Hepatic stellate cell (primary cell): ENCODE results near the gene AGMO.

Source experiments
- DNase-seq: peaks from one replicate; pipeline ENCODE4 v3.0.0; 2011; ENCODE audit warnings: low spot score

Gene AGMO

DNA sequence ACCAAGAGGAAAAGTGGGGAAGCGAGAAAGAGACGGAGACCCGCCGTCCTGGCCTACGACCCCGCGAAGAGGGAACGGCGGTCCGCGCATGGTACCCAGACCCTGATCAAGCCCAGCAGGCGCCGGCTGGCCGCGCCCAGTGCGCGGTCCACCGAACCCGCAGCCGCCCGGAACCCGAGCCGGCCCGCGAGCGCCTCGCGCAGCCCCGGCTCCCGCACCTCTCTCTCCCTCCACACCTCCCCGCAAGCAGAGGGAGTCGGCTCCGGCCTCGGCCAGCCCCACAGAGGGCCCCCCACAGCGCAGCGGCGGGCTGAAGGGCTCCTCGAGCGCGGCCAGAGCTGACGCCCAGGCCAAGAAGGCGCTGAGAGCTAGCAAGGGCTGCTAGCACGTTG is 164.7 kb downstream of the AGMO start:
- no peak for DNase-seq

DNA sequence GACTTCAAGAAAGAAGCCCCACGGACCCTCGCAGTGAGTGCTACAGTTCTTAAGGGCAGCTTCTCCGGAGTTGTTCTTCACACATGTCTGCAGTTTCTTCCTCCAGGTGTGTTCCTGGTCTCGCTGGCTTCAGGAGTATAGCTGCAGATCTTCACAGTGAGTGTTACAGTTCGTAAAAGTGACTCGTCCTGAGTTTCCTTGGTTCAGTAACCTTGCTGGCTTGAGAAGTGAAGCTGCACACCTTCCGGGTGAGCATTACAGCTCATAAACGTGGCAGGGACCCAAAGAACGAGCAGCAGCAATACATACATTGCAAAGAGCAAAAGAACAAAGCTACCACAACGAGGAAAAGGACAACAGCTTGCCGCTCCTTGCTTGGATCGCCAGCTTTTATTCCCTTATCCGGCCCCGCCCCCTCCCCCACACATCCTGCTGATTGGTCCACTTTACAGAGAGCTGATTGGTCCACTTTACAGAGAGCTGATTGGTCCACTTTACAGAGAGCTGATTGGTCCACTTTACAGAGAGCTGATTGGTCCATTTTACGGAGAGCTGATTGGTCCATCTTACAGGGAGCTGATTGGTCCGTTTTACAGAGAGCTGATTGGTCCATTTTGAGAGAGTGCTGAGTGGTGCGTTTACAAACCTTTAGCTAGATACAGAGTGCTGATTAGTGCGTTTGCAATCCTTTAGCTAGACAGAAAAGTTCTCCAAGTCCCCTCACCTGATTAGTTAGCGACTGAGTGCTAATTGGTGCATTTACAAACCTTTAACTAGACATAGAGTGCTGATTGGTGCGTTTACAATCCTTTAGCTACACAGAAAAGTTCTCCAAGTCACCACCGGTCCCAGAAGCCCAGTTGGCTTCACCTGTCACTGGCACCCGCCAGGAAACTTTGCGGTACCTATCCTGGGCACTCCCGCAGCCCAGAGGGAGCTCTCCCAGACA is 165.3 kb downstream of the AGMO start:
- no peak for DNase-seq

DNA sequence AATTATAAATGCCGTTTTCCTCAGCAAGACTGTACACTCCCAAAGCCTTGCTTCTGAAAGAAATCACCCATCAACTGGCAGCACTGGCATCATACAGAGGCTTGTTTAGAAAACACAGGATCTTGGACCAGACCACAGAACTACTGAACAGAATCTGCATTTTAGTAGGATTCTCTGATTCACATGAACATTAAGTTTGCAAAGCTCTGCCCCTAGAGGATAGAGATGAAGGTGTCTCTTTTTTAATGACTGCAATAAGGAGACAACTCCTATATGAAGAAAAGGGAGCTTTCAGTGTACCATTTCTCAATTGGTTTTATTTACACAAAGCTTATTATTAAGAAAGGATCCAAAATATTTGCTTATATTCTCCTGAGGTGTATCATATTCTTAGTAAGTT is 172.7 kb downstream of the AGMO start:
- no peak for DNase-seq

DNA sequence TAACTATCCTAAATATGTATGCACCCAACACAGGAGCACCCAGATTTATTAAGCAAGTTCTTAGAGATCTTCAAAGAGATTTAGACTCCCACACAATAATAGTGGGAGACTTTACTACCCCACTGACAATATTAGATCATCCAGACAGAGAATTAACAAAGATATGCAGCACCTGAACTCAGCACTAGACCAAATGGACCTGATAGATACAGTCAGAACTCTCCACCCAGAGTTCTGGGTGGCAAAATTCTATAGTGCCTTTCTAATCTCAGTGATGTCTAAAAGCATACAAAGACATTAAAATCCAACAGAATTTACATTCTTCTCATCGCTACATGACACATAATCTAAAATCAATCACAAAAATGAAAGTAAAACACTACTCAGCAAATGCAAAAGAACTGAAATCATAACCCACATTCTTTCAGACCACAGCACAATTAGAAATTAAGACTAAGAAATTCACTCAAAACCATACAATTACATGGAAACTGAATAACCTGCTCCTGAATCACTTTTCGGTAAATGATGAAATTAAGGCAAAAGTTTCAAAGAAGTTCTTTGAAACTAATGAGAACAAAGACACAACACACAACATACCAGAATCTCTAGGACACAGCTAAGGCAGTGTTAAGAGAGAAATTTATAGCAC is 183.2 kb downstream of the AGMO start:
- no peak for DNase-seq

DNA sequence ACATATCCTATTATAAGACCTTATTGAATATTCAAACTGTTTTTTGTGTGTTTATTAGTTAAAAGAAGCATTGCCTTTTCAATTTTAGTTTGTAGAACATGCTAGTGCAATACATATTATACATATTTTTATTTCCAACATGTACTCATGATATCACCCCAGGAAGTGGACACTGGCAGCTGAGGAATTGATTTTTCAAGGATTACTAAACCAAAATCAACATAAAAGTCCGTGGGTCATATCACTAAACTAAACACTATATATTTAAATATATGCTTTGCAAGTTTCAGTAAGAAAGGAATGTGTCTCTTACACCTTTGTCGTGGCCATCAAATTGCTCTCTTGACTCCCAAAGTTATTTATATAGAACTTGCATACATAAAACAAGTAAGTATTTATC is 185.2 kb downstream of the AGMO start:
- DNase-seq: no peak

DNA sequence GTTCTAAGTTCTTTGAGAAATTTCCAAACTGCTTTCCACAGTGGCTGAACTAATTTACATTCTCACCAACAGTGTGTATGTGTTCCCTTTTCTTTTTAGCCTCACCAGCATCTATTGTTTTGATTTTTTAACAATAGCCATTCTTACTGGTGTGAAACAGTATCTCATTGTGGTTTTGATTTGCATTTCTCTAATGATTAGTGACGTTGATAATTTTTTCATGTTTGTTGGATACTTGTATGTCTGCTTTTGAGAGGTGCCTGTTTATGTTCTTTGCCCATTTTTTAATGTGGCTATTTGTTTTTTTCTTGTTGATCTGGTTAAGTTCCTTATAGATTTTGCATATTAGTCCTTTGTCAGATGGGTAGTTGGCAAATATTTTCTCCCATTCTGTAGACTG is 191.4 kb downstream of the AGMO start:
- DNase-seq: no peak

DNA sequence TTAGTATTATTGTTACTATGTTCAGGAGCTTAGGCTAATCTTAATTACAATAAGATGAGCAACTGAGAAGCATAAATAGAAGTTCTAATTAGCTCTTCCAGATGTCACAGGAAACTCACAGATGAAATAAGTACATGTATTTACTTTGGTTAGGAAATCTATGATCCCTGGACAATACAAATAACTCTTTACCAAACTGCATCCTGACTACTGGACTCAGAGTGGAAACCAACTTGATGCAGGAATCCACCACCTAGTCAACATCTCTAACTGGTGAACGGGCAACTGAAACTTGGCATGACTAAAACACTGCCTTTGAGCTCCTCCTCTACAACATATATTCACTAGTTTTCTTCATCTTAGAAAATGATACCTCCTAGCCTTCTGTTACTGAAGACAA is 193.2 kb downstream of the AGMO start:
- no peak for DNase-seq

DNA sequence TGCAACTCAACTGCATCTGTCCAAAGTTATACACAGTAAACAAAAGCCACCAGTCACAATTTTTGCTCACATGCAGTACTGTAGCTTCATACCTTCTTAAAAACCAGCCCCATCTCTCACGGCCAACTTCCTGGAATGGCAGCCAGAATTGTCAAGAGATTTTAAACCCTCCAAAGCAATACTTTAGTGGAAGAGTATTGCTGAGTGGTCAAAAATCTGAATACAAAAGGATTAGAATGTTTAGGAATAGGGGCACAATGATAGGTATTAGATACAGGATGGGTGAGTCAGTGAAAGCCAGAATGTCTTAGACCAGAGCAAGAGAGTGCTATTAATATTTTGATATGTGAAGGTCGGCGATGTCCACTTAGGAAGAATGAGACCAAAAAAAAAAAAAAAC is 193.9 kb downstream of the AGMO start:
- DNase-seq: no peak

DNA sequence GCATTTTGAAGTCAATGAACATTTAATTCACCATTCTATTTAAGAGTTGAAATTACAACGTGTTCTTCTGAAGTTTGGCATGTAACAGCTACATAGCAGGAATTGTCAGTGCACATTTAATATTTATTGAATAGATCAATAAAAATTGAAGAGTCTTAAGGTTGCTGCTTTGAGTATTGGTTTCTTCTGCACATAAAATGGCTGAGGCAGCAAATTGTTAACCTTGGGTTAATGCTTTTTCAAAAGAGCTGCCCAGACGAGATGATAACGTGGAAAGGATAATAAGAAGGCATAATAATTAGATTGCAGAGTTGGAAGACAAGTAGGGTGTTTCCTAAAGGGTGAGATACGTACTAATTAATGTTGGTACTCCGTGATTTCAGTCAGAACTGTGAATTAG is 203.7 kb downstream of the AGMO start:
- DNase-seq: no peak

DNA sequence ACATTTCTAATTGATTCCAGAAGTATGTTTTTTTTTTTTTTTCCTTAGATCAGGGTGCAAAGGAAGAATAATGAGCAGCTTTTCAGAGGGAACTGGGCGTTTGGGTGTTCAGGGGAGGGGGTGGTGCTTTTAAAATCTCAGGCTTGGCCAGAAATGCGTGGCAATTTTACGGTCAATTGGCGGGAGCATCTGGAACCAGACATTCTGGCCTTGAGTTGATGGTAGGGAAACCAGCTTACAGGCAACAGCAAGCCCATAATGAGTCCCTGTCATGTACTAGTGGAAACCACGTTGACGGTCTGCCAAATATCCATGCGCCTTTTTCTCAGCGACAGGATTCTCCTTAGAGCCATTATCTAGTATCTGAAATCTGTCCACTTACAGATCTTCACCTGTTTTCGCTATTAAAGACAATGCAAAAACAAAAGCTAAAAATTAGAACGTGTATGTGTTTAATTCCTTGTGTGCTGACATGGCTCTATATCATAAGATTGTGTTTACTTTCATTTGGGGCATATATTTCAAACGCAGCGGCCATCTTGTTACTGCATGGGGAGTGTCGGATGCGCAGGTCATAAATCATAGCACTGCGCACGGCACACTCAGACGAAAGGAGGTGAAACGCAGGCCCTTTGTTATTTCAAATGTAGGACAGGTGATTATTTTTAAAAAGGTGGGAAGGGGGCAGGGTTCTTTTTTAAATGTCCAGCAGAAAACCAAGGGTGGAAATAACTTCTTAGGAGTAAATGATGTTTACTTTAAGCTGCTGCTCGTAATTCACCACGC is 209.2 kb downstream of the AGMO start:
- DNase-seq: no peak

DNA sequence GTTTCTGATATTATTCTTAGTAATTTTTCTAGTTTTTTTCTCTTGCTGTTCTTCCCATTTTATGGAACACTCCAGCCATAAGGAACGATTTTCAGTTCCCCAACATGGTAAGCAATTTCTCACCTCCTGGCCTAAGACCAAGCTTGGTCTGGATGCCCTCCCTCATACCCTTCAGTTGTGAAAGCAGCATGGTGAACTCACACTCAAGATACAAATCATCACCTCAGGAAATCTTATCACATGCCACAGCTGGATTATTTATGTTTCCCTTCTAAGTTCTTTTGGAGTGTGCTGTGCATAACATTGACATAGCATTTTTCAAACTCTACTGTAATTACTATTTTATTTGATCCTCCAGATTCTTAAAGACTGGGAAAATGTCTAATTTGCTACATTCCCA is 216.6 kb downstream of the AGMO start:
- no peak for DNase-seq

DNA sequence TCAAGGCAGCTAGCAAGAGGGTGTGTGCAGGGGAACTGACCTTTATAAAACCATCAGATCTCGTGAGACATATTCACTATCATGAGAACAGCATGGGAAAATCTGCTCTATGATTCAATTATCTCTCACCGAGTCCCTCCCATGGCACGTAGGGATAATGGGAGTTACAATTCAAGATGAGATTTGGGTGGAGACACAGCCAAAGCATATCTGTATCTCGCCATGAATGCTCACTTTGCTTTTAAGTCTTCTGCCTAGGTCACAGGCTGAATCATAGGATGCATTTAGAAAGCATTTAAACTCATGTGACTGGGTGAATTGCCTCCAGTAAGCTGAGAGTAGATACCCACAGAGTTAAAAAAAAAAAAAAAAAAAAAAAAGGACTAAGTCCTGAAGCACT is 220.0 kb downstream of the AGMO start:
- DNase-seq: no peak

DNA sequence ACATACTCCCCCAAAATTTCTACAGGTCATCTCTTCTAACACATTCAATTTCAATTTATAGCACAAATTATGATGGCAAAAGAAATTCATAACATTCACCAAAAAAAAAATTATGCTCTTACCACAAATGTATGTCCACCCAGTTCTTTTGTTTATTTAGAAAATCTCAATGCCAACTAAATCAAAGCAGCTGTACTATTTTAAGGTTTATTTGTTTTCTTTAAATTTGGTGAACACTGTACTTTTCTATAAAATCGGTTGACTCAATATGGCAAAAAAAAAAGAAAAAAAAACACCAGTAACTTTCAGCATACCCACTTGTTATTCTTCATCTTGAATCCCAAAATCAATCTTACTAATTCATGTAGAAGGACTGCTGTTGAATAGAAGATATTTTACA is 225.7 kb downstream of the AGMO start:
- no peak for DNase-seq

DNA sequence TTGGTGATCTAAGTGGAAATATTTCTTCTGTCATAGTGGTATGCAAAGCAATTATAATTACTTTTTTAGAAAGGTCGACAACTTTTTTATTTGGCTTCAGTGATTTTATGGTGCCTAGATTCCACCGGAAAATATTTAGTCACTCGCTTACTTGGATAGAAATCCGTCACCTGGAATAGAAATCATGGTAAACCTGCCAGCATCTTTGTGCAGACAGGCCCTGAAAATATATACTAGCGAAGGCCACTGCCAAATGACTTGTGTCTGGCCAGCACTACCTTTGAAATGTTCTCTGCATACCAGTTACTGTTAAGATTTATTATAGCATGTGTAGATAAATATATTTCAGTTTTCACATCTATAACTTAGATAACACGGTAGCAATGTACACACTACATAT is 226.4 kb downstream of the AGMO start:
- DNase-seq: no peak

DNA sequence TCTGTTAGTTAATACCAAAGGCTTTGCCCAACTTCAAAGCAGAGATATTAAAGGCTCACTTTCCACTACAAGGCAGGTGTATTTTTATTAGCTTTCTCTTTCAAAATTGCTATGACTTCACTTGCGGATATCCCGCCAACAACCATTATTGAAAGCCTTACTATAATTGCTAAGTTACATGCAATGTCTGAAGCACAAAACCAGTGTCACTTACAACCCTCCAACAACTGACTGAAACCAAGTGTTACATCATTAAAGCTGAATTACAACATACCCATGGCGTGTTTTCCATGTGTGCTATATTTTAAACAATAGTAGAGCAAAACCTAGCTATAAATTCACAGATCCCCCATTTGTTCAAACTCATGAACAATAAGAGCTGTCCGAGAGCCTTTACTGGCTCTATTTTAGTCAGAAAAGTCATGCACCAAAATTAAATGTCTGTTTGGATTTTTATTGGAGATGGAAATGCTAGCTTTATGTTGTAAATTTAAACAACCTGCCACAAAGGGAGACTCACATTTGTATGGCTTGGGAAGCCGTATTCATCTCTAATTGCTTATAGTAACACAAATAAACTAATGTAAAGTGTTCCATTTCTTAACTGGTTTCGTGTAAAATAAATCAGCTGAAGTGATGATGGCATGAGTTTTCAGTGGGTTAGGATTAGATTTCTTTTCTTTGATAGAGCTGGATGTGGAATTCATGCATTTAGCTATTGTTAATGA is 227.1 kb downstream of the AGMO start:
- no peak for DNase-seq

DNA sequence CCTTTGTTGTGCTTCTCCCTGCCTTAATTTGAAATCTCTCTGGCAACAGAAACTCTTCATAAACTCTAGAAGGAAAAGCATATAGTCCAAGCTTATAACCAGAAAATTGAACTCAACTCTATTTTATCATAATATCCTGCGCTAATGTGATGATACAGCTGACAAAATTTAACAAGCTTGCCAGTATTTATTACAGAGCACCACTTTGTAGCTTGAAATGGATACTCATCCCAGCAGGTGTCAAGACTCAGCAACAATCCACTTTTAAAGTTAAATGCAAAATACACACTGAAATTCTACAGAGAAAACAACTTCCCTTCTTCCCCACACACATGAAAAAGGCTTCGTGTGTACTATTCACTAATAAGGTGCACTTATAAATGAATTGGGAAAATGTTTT is 228.9 kb downstream of the AGMO start:
- no peak for DNase-seq

DNA sequence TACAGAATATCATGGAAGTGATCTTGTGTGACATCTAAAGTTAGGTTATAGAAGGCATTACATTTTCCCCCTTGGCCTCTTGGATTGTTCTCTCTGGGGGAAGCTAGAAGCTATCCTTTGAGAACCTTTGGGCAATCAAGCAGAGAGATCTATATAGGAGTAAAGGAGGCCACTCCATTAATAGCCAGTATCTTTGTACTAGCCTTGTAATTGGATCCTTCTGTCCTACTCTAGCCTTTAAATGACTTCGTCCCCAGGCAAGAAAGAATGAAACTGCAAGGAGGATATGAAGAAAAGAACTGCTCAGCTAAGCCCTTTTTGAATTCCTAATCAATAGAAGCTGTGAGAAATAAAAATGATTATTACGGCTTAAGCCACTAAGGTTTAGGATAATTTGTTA is 230.9 kb downstream of the AGMO start:
- no peak for DNase-seq

DNA sequence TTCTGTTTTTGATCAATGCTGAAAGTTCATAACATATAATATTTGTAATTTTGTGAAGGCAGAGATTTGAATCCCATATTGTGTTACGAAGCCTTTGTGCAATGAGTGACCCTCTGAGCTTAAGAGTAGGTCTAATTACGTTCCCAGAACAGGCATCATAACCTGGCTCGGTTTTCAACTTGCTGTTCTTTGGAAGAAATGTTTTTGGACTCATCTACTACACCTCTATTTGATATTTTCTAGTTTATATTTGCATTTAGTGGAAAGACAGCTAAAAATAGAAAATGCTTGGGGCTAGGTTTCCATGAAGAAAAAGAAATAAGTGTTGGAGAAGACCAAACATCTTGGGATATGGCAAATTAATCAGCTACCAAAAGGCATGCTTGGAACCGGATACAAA is 234.8 kb downstream of the AGMO start:
- DNase-seq: no peak

DNA sequence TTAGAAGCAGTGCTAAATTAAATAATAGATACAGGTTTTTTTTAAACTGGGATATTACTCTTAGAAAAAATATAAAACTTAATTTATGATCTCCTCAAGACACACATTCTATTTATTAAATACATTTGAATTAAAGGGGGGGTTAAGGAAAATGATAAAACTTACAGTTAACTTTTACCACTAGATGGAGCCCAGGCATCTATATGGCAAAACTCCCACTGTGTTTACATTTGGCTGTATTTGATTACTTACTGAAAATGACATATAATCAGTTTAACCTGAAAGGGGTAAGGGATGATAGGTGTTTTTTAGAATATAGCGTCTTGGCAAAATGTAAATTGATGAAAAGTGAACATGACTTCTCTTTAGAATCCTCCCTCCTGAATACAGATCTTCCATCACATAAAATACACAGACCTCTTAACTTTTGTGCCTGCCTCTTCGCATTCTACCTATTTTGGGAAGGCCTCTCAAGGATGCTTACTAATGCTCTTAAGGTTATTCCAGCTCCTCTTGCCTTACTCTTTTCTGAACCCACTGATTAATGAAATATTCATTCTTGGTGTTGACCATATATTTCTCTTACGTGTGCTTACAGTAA is 235.7 kb downstream of the AGMO start:
- DNase-seq: peak; percentile 5

DNA sequence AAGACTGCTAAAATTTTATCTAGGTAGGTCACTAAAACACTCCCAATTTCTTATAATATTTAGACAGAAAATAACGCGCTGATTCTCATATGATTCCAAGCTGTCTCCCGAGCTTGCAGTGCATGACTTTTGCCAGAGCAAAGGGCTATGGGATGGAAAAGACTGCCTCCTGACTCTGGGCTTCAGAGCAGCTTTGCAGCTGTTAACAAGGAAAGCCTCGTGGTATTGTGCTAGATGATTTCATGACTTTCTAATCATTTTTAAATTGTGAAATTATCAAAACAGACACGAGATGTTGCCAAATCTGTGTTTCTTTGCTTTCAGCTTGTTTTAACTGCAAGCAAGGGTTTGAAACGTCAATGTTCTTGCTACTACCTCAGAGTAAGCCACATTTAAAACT is 238.3 kb downstream of the AGMO start:
- DNase-seq: no peak

DNA sequence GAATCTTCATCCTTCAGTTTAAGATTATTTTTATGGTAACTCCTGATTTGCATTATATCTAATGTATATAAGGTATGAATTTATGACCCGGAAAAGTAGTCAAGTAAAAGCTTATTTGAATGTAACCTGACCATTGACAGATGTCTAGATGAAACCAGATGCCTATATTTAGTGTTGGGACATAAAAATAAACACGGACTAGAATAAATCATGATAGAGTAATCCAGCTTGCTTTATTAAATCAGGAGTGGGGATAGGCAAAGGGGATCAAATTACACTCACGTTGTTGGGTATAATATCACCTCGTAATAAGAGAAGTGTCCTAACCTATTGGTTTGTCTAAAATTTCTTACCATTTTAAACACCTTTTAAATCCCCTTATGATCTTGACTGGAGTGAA is 244.6 kb downstream of the AGMO start:
- no peak for DNase-seq

DNA sequence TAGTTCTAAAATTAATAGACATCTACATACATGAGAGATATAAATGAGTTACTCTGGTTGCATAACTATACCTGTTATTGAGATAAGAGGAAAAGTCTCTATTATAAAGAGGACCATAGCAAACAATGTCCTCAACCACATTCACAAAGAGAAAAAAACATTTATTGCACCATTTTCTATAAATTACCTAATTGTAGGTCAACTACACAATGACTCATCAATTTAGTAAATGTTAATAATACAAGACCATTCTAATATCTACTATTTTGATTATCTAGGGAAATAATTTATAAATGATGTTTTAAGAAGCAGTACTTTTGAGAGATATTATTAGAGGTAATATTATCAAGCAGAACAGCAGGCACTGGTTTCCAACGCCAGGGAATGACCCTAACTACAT is 246.1 kb downstream of the AGMO start:
- DNase-seq: no peak
